Right renal cortex interstitium (tissue), 3 donors: ENCODE results near the gene VPS54. TPM values are rescaled to one million over a fixed set of nuclear protein-coding genes. Genes with fewer than 3 reads are reported as not detected.
A peak's percentile ranks its signal among the peaks of the same experiment; 100 is the strongest.

ENCODE experiments used
- DNase-seq, 3 donors: peaks; one replicate each; pipeline ENCODE4 v3.0.0-alpha.2; 2013; ENCODE audit warnings: low read depth in 3 of 3, low spot score in 2 of 3
- polyA plus RNA-seq, 3 donors: library from polyadenylated mRNA; unstranded; fragments of 120-200 nt; gene quantifications; one replicate each; pipeline ENCODE4 v1.2.1, GENCODE V29; 2013; ENCODE audit not compliant: insufficient read length in 3 of 3

The VPS54 gene
- polyA plus RNA-seq, 3 donors = 55.5 to 57.5 (median 56.2) TPM

DNA sequence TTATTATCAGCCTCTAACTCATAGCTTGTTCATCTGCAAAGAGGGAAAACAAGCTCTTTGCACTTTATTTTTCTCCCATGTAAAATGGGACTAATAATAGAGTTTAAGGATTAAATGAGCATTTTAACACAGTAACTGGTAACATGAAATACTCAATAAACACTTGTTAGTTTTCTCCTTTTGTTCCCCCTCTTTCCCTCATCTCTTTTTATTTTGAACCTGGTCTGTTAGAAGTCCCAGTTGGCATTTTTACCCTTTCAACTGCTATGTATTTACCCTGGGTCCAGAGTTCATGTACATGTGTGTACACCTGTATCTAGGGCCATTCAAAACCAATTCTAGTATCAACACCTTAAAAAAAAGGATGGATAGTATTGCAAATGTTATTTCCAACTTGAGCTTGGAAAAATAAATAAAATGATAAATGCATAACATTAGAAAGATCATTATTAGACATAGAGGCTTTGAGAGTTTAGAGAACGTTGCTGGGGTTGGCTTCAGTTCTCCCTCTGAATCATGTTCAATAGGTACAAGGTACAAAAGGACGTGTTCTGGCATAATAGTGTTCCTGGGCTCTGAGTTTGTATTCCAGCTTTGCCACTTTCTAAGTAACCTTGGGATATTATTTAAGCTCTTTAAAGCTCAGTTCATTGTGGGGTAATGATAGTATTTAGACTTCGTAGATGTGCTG, 5.2 kb upstream of the VPS54 start:
- no peak for DNase-seq

- no peak for DNase-seq
Observed at GRCh38 chr2:64023485-64024258, 4.4 kb upstream of the VPS54 start.

DNA sequence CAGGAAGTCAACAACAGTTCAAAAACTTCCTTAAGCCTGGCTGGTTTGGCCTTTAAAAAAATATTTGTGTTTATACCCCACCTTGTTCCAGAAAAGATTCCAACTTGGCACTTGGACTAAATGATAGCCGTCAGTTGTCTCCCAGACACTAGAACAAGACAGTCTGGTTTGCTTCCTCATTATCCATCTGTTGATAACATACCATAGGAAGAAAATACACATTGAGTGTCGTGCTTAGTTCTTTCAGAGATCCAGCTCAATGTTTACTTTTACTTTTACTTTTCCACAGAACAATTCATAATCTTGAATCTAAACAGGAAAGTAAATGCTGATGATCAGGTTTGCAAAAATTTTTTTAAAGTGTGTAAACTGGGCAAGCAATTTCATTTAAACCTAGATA, 2.4 kb upstream of the VPS54 start:
- DNase-seq = no peak

GRCh38 chr2:64019975-64020528, 824 bp upstream of the VPS54 start:
- no peak for DNase-seq

- peak in 1 of 3 donors; percentile 36 for DNase-seq
Observed at GRCh38 chr2:64018701-64019082, 536 bp downstream of the VPS54 start.

DNA sequence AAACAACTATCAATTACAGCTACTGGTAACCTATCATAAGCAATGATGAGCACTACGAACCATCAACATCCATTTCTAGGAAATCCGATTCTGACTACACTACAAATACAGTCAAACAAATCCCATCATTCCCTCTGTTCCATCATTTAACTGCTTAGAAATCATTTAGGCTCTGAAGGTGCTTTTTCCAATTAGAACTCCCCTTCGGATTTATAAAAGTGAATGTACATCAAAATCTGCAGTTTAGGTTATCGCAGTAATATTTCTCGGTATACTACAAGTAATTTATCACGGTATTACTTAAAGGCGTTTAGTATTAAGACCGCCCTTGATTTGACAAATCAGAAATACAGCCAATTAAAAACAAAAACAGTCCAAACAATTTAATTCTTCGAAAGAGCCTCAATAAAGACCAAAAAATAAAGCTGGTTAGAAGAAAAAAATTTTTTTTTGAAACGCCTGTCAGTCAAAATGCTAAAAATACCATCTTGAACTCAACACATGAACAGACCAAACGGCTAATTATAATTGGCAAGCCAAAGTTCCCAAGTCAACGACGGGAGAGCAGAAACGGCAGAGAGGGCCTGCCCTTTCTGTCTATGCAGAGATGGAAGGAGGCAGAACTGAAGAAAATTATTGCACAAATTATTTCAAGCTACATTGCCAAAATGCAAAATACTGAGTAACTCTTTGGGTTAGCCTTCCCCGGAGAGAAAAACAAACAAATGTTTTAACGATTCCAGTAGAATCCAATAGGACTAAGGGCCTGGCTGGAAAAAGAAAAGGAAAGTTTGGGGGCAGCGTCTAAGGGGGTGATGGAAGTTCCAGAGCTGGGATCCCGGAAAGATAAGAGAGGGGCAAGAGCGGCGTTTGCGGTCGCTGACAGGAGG, 1.2 kb downstream of the VPS54 start:
- peak; percentile 24 to 43 (median 32) for DNase-seq

DNA sequence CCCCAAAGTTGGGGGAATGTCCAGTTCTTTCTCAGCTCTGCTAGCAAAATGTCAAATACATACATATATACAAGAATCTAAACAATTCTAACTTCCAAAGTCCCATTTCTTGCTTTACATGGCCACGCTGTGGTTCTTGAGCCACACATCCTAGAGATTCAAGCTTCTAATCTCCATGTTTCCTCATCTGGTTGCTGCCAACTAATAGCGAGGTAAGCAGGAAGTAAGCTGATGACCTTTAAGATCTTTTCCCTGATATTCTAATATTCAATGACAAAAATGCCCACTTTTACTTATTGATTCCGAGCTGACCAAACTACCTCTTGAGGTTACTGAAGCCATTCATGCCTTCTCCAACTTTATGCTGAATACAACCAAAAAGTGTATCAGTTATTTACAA, 3.3 kb downstream of the VPS54 start:
- DNase-seq = no peak

- DNase-seq = no peak
Observed at GRCh38 chr2:64015391-64015790, 3.8 kb downstream of the VPS54 start.

GRCh38 chr2:64014628-64015027, 4.6 kb downstream of the VPS54 start:
- no peak for DNase-seq

DNA sequence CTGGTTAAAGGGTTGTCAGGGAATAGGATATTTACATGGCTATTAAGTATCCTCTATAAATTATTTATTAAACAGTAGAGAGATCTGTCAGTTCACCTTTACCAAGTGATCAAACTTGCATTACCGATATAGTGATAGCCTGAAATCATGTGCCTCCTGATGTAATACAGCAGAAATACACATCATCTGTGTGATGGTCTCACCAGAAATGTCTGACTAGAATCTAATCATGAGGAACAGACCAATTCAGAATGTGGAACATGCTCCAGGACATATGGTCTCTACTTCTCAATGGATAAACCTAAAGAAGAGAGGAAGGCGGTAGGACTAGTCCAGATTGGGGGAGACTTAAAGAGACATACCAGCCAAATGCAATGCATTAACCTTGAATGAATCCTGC, 6.2 kb downstream of the VPS54 start:
- DNase-seq = no peak

DNA sequence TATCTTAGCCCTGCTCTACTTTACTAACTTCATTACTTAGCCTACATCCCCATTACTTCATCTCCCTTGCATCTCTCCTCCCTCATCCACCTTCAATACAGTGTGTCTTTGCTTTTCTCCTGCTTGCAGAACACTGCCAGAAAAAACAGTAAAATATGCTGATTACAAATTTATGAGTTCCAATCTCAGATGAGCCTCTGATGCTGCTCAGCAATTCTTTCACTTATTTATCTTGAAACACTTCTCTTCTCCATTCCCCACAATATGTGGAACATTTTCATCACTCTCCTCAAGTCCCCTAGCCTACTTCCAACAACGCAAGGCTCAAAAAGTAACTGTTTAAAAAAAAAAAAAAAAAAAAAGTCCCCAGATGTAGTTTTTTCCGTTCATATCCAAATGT, 7.1 kb downstream of the VPS54 start:
- DNase-seq = no peak

DNA sequence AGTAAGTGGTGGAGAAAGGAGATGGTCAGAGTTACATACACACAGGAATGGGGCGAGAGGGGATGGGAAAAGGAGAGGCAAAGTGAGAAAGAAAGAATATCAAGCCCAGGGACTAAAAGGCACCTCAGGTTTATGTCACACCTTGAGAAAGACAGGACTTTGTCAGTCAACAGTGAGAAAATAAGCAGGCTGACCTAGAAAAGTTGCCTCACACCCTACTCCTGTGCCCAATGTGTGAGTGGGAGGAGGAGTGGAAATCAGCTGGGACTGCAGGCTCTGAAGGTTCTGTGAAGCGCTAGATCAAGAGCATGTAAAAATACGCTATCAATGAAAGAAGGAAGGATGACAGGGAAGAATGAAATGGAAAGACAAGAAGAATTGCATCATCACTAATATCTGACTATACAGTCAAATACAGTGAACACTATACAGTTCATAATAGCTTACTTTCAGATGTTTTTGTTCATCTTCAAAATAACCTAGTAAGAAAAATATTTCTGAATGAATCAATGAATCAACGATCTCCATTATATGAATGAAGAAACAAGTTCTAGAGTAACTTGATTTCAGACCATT, 10.7 kb downstream of the VPS54 start:
- no peak for DNase-seq

DNA sequence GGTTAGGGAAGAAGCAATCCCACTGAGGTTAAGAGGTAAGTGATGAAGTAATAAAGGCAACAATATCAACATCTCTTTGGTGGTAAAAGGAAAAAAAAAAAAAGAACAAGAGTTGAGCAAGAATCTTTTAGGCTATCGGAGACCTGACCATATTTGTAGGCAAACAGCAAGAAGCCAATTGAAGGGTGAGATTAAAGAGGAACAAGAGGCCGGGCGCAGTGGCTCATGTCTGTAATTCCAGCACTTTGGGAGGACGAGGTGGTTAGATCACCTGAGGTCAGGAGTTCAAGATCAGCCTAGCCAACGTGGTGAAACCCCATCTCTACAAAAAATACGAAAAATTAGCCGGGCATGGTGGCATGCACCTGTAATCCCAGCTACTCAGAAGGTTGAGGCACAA, 11.3 kb downstream of the VPS54 start:
- no peak for DNase-seq

- no peak for DNase-seq
Observed at GRCh38 chr2:64005707-64006356, 13.4 kb downstream of the VPS54 start.

GRCh38 chr2:64003239-64003638, 16.0 kb downstream of the VPS54 start:
- no peak for DNase-seq

DNA sequence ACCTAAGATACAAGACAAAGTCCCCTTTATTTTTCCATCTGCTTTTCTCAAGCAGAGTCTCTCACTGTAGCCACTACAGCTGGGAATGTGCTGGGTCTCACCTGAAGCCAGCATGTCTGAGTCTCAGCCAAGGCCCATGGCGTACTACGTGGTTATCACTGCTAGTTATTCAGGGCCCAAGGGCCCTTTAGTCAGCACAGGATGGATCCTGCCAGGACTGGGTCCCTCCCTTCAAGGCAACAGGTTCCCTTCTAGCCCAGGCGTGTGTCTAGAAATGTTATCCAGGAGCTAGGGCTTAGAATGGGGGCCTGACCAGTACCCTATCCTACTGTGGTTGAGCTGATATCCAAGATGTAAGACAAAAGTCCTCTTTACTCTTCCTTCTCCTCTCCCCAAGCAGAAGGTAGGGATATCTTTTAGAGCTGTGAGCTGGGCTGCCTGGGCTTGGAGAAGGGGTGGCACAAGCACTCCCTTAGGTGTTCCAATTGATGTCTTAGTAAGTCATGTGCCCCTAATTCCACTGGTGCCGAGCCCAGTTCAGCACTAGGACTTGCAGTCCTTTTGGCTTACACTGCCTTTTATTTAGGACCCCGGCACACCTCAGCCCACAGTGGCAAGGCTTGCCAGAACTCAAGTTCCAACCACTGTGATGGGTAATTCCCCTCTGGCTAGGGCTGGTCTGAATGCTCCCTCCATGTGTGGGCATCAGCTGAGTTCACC, 17.7 kb downstream of the VPS54 start:
- DNase-seq = no peak

- no peak for DNase-seq
Observed at GRCh38 chr2:64000630-64001381, 18.4 kb downstream of the VPS54 start.

DNA sequence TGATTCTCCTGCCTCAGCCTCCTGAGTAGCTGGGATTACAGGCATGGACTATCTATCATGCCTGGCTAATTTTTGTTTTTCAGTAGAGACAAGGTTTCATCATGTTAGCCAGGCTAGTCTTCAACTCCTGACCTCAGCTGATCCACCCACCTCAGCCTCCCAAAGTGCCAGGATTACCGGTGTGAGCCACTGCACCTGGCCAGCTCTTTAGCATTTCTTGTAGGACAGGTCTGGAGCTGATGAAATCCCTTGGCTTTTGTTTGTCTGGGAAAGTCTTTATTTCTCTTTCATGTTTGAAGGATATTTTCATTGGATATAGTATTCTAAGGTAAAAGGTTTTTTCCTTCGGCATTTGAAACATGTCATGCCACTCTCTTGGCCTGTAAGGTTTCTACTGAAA, 20.2 kb downstream of the VPS54 start:
- no peak for DNase-seq
